Spleen (tissue), 11 donors: ENCODE measurements around the gene ZNF205. TPM values are rescaled to one million over a fixed set of nuclear protein-coding genes. Genes with fewer than 3 reads are reported as not detected.

Experiments
- DNase-seq: peaks from one replicate; pipeline ENCODE4 v3.0.0-alpha.2; 2020
- H3K27ac ChIP-seq, 8 donors: fragments of 200-600 bp; sonication (generic) in 7 of 8; 1 replicate in 4 of 8; 2 replicates in 4 of 8; pipeline versions ENCODE4 v1.5.0 to v1.8.0; 2016 to 2021; ENCODE audit warnings: inconsistent platforms in 4 of 8, mild to moderate bottlenecking in 4 of 8, moderate library complexity in 1 of 8
- H3K27me3 ChIP-seq, 7 donors: fragments of 200-600 bp; sonication (generic) in 6 of 7; replicated peaks in 1 of 7; 1 replicate in 4 of 7; 2 replicates in 3 of 7; pipeline versions ENCODE4 v1.5.0 to v1.8.0; 2016 to 2021; ENCODE audit warnings: inconsistent platforms in 3 of 7, mild to moderate bottlenecking in 1 of 7
- H3K36me3 ChIP-seq, 6 donors: fragments of 200-600 bp; sonication (generic) in 5 of 6; 1 replicate in 4 of 6; 2 replicates in 2 of 6; pipeline versions ENCODE4 v1.5.0 to v1.8.0; 2016 to 2021; ENCODE audit warnings: inconsistent platforms in 2 of 6
- H3K4me1 ChIP-seq, 6 donors: fragments of 200-600 bp; sonication (generic) in 5 of 6; 1 replicate in 3 of 6; 2 replicates in 3 of 6; pipeline versions ENCODE4 v1.5.0 to v1.8.0; 2016 to 2021; ENCODE audit warnings: inconsistent platforms in 3 of 6
- H3K4me3 ChIP-seq, 8 donors: fragments of 200-600 bp; sonication (generic) in 7 of 8; 1 replicate in 4 of 8; 2 replicates in 4 of 8; pipeline versions ENCODE4 v1.5.0 to v1.8.0; 2016 to 2021; ENCODE audit warnings: inconsistent platforms in 4 of 8, mild to moderate bottlenecking in 4 of 8, moderate library complexity in 2 of 8
- H3K9me3 ChIP-seq, 8 donors: fragments of 200-600 bp; sonication (generic) in 7 of 8; 1 replicate in 4 of 8; 2 replicates in 4 of 8; pipeline versions ENCODE4 v1.5.0 to v1.8.0; 2016 to 2021; ENCODE audit warnings: inconsistent platforms in 4 of 8
- CTCF ChIP-seq, 11 experiments: fragments of 200-600 bp in 7 of 11; fragments of 450-650 bp in 4 of 11; sonication (generic) in 4 of 11; IDR thresholded peaks in 8 of 11; conservative IDR thresholded peaks in 3 of 11; 1 replicate in 7 of 11; 2 replicates in 4 of 11; pipeline versions ENCODE4 v1.4.0 to v1.8.0; 2016 to 2021; ENCODE audit warnings: antibody characterized with exemption in 11 of 11, inconsistent platforms in 4 of 11, mild to moderate bottlenecking in 1 of 11
- POLR2A ChIP-seq, 3 donors: fragments of 450-650 bp; IDR thresholded peaks; one replicate each; pipeline ENCODE4 v1.5.1; 2017; ENCODE audit warnings: antibody characterized with exemption in 3 of 3, mild to moderate bottlenecking in 1 of 3
- POLR2AphosphoS5 ChIP-seq, 3 donors: sonication (generic); formaldehyde crosslinking; IDR thresholded peaks; one replicate each; pipeline ENCODE4 v1.5.1; 2017; ENCODE audit warnings: antibody characterized with exemption in 3 of 3
- WGBS, 5 donors: extraction: QIAGEN DNeasy Blood & Tissue Kit in 3 of 5; methylation state at CpG; one replicate each; pipeline versions ENCODE4 v1.1.5 to v1.1.7; 2013 to 2018; 5-methylcytosine and 5-hydroxymethylcytosine counted together
- intact Hi-C: fragments of 100-400 bp; cut with DNase I; formaldehyde crosslinking; loops from one replicate; pipeline ENCODE4 v1.15.0; 2023; ENCODE audit warnings: low total_unique reads
- polyA plus RNA-seq, 3 donors: library from polyadenylated mRNA; stranded (reverse); fragments of 200-250 nt; gene quantifications; one replicate each; pipeline ENCODE4 v1.2.1, GENCODE V29; 2013
- total RNA-seq, 7 donors: library from RNA; depleted of rRNA in 3 of 7; stranded (reverse); fragments of >200 nt in 3 of 7; fragmentation: NEBNext Ultra II Directional in 4 of 7; extraction: Animal tissue kit (Norgen Biotek cat#: 25700) in 4 of 7; gene quantifications; one replicate each; pipeline versions ENCODE4 v1.1.0 to v1.2.1, GENCODE V29; 2016 to 2021
- donor health status: healthy with polysubstance abuse.
- donor health status: DM: no; HTN: no; CAD: no; lungs with moderate emphysema.
- donor health status: DM: no; HTN: no; CAD: no.
- donor health status: Bipolar disorder and iron deficiency.
- donor health status: healthy.
- donor health status: DM: no; HTN: no; CAD: no.
- donor health status: DM: yes; HTN: yes; CAD: no.

The ZNF205 gene
- total and polyA plus RNA-seq, 10 donors = 3.5 to 14.2 (median 6.1) TPM

GRCh38 chr16:3097266-3097665, 15.1 kb upstream of the ZNF205 start:
- 60 to 73% (median 73%) methylated on average over 8 of the region's 8 CpGs for WGBS, 5 donors
- peaks cover 0 to 4% (median 0%) of the 10 kb centered on the region in 7 donors for H3K27me3 ChIP-seq
- TF ChIP-seq POLR2AphosphoS5 (IDR thresholded peaks at IDR 0.05) (no peak), POLR2A (IDR thresholded peaks at IDR 0.05) (no peak), CTCF (IDR thresholded peaks at IDR 0.05 in 8 of 11, conservative IDR thresholded peaks at IDR 0.05 in 3 of 11) (no peak)
- H3K4me1 ChIP-seq = peaks cover 26 to 66% (median 49%) of the 10 kb centered on the region in 6 donors
- no peak overlapping the region for H3K27ac ChIP-seq
- H3K4me3 ChIP-seq = no peak overlapping the region
- intact Hi-C loops = no loop called here
- H3K36me3 ChIP-seq = no peaks in the 10 kb centered on the region
- peak; percentile 43 for DNase-seq
- H3K9me3 ChIP-seq = no peaks in the 10 kb centered on the region

GRCh38 chr16:3098459-3099394, 13.7 kb upstream of the ZNF205 start, which contains the start of gene ZSCAN10:
Gene ZSCAN10, minus strand, starts transcription at chr16:3099294. Its CDS starts 6,357 bp downstream, at chr16:3092937.
- H3K27ac ChIP-seq = peak within 1 kb of the TSS; percentile 2 to 78 (median 66)
- no peaks in the 10 kb centered on the region for H3K36me3 ChIP-seq
- peaks cover 29 to 77% (median 55%) of the 10 kb centered on the region in 6 donors for H3K4me1 ChIP-seq
- 67 to 74% (median 69%) methylated on average over 21 of the region's 21 CpGs for WGBS, 5 donors
- intact Hi-C loops = no loop called here
- no peaks in the 10 kb centered on the region for H3K27me3 ChIP-seq
- H3K4me3 ChIP-seq = peak within 1 kb of the TSS in 5 of 8 donors; percentile 9 to 63 (median 22)
- DNase-seq = peak; percentile 80
- H3K9me3 ChIP-seq = no peaks in the 10 kb centered on the region
- no peak for TF ChIP-seq POLR2AphosphoS5 (IDR thresholded peaks at IDR 0.05)
- TF ChIP-seq POLR2A (IDR thresholded peaks at IDR 0.05) = no peak
- TF ChIP-seq CTCF (IDR thresholded peaks at IDR 0.05 in 8 of 11, conservative IDR thresholded peaks at IDR 0.05 in 3 of 11) = no peak

GRCh38 chr16:3099395-3099731, 13.0 kb upstream of the ZNF205 start:
- Histone ChIP-seq H3K27me3 (no peaks in the 10 kb centered on the region), H3K36me3 (no peaks in the 10 kb centered on the region), H3K27ac (peak overlapping the region in 6 of 8 donors; percentile 48 to 78 (median 72)), H3K9me3 (no peaks in the 10 kb centered on the region), H3K4me3 (no peak overlapping the region), H3K4me1 (peaks cover 29 to 77% (median 52%) of the 10 kb centered on the region in 6 donors)
- intact Hi-C loops = no loop called here
- DNase-seq = no peak
- TF ChIP-seq POLR2A (IDR thresholded peaks at IDR 0.05) = no peak
- TF ChIP-seq CTCF (IDR thresholded peaks at IDR 0.05 in 8 of 11, conservative IDR thresholded peaks at IDR 0.05 in 3 of 11) = no peak
- no peak for TF ChIP-seq POLR2AphosphoS5 (IDR thresholded peaks at IDR 0.05)
- WGBS, 5 donors = 74 to 87% (median 81%) methylated on average over 5 of the region's 5 CpGs
